ENCODE measurements around the gene DCLRE1C. TPM values are rescaled to one million over a fixed set of nuclear protein-coding genes. Genes with fewer than 3 reads are reported as not detected.

Gene DCLRE1C
- total and polyA plus RNA-seq, 2 donors (not counting 3 experiments of a cell fraction or from before 2014, with no cell fraction given) = 2.1 to 15.8 TPM

- no peaks in the 10 kb centered on the region for H4K20me1 ChIP-seq (replicated peaks; ENCODE audit: control insufficient read depth, extremely low read depth, insufficient read depth, low read length)
- no TSS peak for BruUV-seq (replicated peaks)
- intact Hi-C loops (cut with micrococcal nuclease) (no loop called here), dilution Hi-C loops (cut with MboI; ENCODE audit: extremely low pct_ligation_motif_present, low sequenced_read_pairs) (no loop called here)
- H3K27me3 ChIP-seq (ENCODE audit: control insufficient read depth in 2 of 2, insufficient read depth in 2 of 2, low read length in 2 of 2) = no peaks in the 10 kb centered on the region
- no peak overlapping the region for H2AFZ ChIP-seq (ENCODE audit: low read depth, low read length)
- H3K4me1 ChIP-seq (ENCODE audit: control insufficient read depth, extremely low read depth, insufficient read depth, low read length) = no peaks in the 10 kb centered on the region
- H3K4me2 ChIP-seq (ENCODE audit: insufficient read depth, low read length) = no peak overlapping the region
- CTCF ChIA-PET = interaction anchor here (1.0 to 1.7 kb wide), 2 partner anchors 9 to 23 kb away, joined by 4 read pairs; no protein-coding TSS in a partner anchor
- H3K27ac ChIP-seq (ENCODE audit: insufficient read depth, low read depth, low read length) = no peak overlapping the region
- no peaks in the 10 kb centered on the region for H3K9me3 ChIP-seq (replicated peaks; ENCODE audit: control insufficient read depth, insufficient read depth, low read length)
- FAIRE-seq (no peak), DNase-seq (ENCODE audit: low read depth, low spot score) (no peak)
- H3K79me2 ChIP-seq (ENCODE audit: control insufficient read depth, insufficient read depth, low read length) = no peaks in the 10 kb centered on the region
- no peak overlapping the region for H3K9ac ChIP-seq (replicated peaks; ENCODE audit: extremely low read depth, insufficient read depth, low read length)
- TF ChIP-seq EZH2 (IDR thresholded peaks at IDR 0.05; ENCODE audit: borderline replicate concordance, low read depth, low read length, severe bottlenecking) (no peak), POLR2AphosphoS5 (IDR thresholded peaks at IDR 0.05; ENCODE audit: insufficient read depth, low read depth, low read length) (no peak), POLR2A (IDR thresholded peaks at IDR 0.05; ENCODE audit: low read depth, low read length) (no peak), JUN (IDR thresholded peaks at IDR 0.05; ENCODE audit: borderline replicate concordance, insufficient read depth, insufficient read length, low read depth) (no peak), MYC (IDR thresholded peaks at IDR 0.05; ENCODE audit: low read depth, low read length) (no peak), GATA2 (IDR thresholded peaks at IDR 0.05; ENCODE audit: insufficient read depth, insufficient read length, low read depth, low read length) (no peak), FOS (IDR thresholded peaks at IDR 0.05; ENCODE audit: borderline replicate concordance, insufficient read depth, low read length) (no peak), CTCF (IDR thresholded peaks at IDR 0.05; ENCODE audit: extremely low read depth in 1 of 2, insufficient read depth in 1 of 2, low read depth in 1 of 2, low read length in 2 of 2) (no peak), MAX (IDR thresholded peaks at IDR 0.05; ENCODE audit: insufficient read depth, insufficient read length) (no peak)
- H3K9me1 ChIP-seq (replicated peaks; ENCODE audit: control insufficient read depth, extremely low read depth, insufficient read depth, low read length) = peaks cover 2% of the 10 kb centered on the region
- peaks cover 0 to 22% of the 10 kb centered on the region in 2 experiments for H3K36me3 ChIP-seq (ENCODE audit: control insufficient read depth in 2 of 2, extremely low read depth in 1 of 2, insufficient read depth in 2 of 2, low read length in 2 of 2)
- POLR2A ChIA-PET = no interaction called here
- H3K4me3 ChIP-seq (replicated peaks in 1 of 3; ENCODE audit: insufficient read depth in 1 of 3, low read depth in 1 of 3, low read length in 3 of 3) = no peak overlapping the region
Observed at GRCh38 chr10:14904864-14905263, 49.0 kb downstream of the DCLRE1C start.

Data from endothelial cell of umbilical vein (primary cell).